CD14-positive monocyte (primary cell): ENCODE measurements around the gene KCNJ10. TPM values are rescaled to one million over a fixed set of nuclear protein-coding genes. Genes with fewer than 3 reads are reported as not detected.

Experiments used
- DNase-seq, 3 donors: peaks; one replicate each; pipeline ENCODE4 v3.0.0-alpha.2; 2011 to 2022
- H2AFZ ChIP-seq: 2 replicates; pipeline ENCODE4 v1.6.0; 2012; ENCODE audit warnings: mild to moderate bottlenecking, low read depth, low read length, inconsistent platforms; ENCODE audit not compliant: insufficient read depth, poor library complexity, severe bottlenecking
- H3K27ac ChIP-seq, 2 donors: 1 replicate in 1 of 2; 2 replicates in 1 of 2; pipeline ENCODE4 v1.5.1; 2012 to 2013; ENCODE audit warnings: low read length in 2 of 2, control low read depth in 1 of 2, inconsistent platforms in 1 of 2, low read depth in 1 of 2, mild to moderate bottlenecking in 1 of 2
- H3K27me3 ChIP-seq, 2 donors: one replicate each; pipeline versions ENCODE4 v1.6.0 to v1.6.1; 2011 to 2013; ENCODE audit warnings: low read length in 2 of 2; ENCODE audit not compliant: control insufficient read depth in 2 of 2, insufficient read depth in 2 of 2
- H3K36me3 ChIP-seq, 2 donors: replicated peaks in 1 of 2; 1 replicate in 1 of 2; 2 replicates in 1 of 2; pipeline versions ENCODE4 v1.5.1 to v1.6.1; 2012 to 2013; ENCODE audit warnings: low read length in 2 of 2, control low read depth in 1 of 2, inconsistent platforms in 1 of 2, mild to moderate bottlenecking in 1 of 2; ENCODE audit not compliant: insufficient read depth in 2 of 2, control insufficient read depth in 1 of 2
- H3K4me1 ChIP-seq, 2 donors: 1 replicate in 1 of 2; 2 replicates in 1 of 2; pipeline versions ENCODE4 v1.5.1 to v1.6.1; 2012 to 2013; ENCODE audit warnings: low read length in 2 of 2, control low read depth in 1 of 2, inconsistent platforms in 1 of 2, mild to moderate bottlenecking in 1 of 2, moderate library complexity in 1 of 2; ENCODE audit not compliant: insufficient read depth in 2 of 2, control insufficient read depth in 1 of 2
- H3K4me2 ChIP-seq: replicated peaks from 2 replicates; pipeline ENCODE3; 2012; ENCODE audit warnings: low read length, moderate library complexity, mild to moderate bottlenecking; ENCODE audit not compliant: poor library complexity, severe bottlenecking; ENCODE audit errors: extremely low read depth
- H3K4me3 ChIP-seq, 3 experiments: fragments of 200-600 bp in 1 of 3; sonication (generic) in 1 of 3; replicated peaks in 1 of 3; 1 replicate in 2 of 3; 2 replicates in 1 of 3; pipeline ENCODE4 v1.5.1; 2011 to 2013; ENCODE audit warnings: low read length in 3 of 3, mild to moderate bottlenecking in 3 of 3, control low read depth in 2 of 3, low read depth in 2 of 3, inconsistent platforms in 1 of 3, moderate library complexity in 1 of 3
- H3K79me2 ChIP-seq: 2 replicates; pipeline ENCODE4 v1.6.0; 2012; ENCODE audit warnings: mild to moderate bottlenecking, control low read depth, inconsistent platforms, low read length, moderate library complexity; ENCODE audit not compliant: insufficient read depth
- H3K9ac ChIP-seq: 2 replicates; pipeline ENCODE4 v1.6.0; 2017; ENCODE audit warnings: low read length, mild to moderate bottlenecking; ENCODE audit not compliant: insufficient read depth, poor library complexity, severe bottlenecking
- H3K9me3 ChIP-seq, 2 donors: replicated peaks in 1 of 2; 1 replicate in 1 of 2; 2 replicates in 1 of 2; pipeline versions ENCODE4 v1.5.1 to v1.6.1; 2012 to 2013; ENCODE audit warnings: low read length in 2 of 2, control low read depth in 1 of 2; ENCODE audit not compliant: control insufficient read depth in 1 of 2, insufficient read depth in 1 of 2
- H4K20me1 ChIP-seq: 2 replicates; pipeline ENCODE4 v1.6.0; 2012; ENCODE audit warnings: mild to moderate bottlenecking, low read length, control low read depth, moderate library complexity; ENCODE audit not compliant: insufficient read depth
- H3K27ac Mint-ChIP-seq, 7 donors: one replicate each; pipeline ENCODE4 v1.8.0; 2020; ENCODE audit warnings: mild to moderate bottlenecking in 7 of 7, mixed read lengths in 7 of 7, moderate library complexity in 6 of 7, inconsistent platforms in 2 of 7
- H3K27me3 Mint-ChIP-seq, 3 donors: one replicate each; pipeline ENCODE4 v1.8.0; 2021 to 2022; ENCODE audit warnings: low read depth in 3 of 3, mild to moderate bottlenecking in 3 of 3, mixed read lengths in 3 of 3, moderate library complexity in 3 of 3, inconsistent platforms in 1 of 3
- H3K36me3 Mint-ChIP-seq, 2 donors: one replicate each; pipeline ENCODE4 v1.8.0; 2020; ENCODE audit warnings: mixed read lengths in 2 of 2, inconsistent platforms in 1 of 2, mild to moderate bottlenecking in 1 of 2
- H3K4me1 Mint-ChIP-seq: one replicate; pipeline ENCODE4 v1.8.0; 2020; ENCODE audit warnings: mild to moderate bottlenecking, mixed read lengths
- H3K4me3 Mint-ChIP-seq, 2 donors: one replicate each; pipeline ENCODE4 v1.8.0; 2020; ENCODE audit warnings: mild to moderate bottlenecking in 2 of 2, mixed read lengths in 2 of 2, moderate library complexity in 1 of 2
- H3K9me3 Mint-ChIP-seq, 7 donors: one replicate each; pipeline ENCODE4 v1.8.0; 2020 to 2022; ENCODE audit warnings: mixed read lengths in 7 of 7, mild to moderate bottlenecking in 6 of 7, moderate library complexity in 6 of 7, inconsistent platforms in 2 of 7
- CTCF ChIP-seq: fragments of 200-600 bp; IDR thresholded peaks from one replicate; pipeline ENCODE4 v1.8.0; 2022; ENCODE audit warnings: antibody characterized with exemption, mild to moderate bottlenecking
- WGBS: methylation state at CpG from one replicate; pipeline ENCODE4 v1.1.5; 2013; ENCODE audit warnings: missing lambda C conversion rate; ENCODE audit not compliant: insufficient coverage; 5-methylcytosine and 5-hydroxymethylcytosine counted together
- intact Hi-C, 2 donors: fragments of 100-400 bp; cut with micrococcal nuclease; formaldehyde crosslinking; loops; one replicate each; pipeline versions ENCODE4 v1.15.0 to v1.15.1; 2023
- polyA plus RNA-seq, 3 donors: library from polyadenylated mRNA; depleted of rRNA in 1 of 3; unstranded in 2 of 3; stranded (reverse) in 1 of 3; fragments of 300-500 nt in 2 of 3; fragments of >200 nt in 1 of 3; fragmentation: Illumina TruSeq in 2 of 3; gene quantifications; 1 replicate in 2 of 3; 2 replicates in 1 of 3; pipeline ENCODE4 v1.2.3, GENCODE V29; 2012 to 2021

KCNJ10 gene
- polyA plus RNA-seq, 3 donors = 0.23 TPM; not detected in 2

GRCh38 chr1:159979257-159979656, 90.7 kb downstream of the KCNJ10 start:
- no peak overlapping the region for H3K27ac ChIP-seq
- intact Hi-C loops = no loop called here
- no peaks in the 10 kb centered on the region for H3K79me2 ChIP-seq
- H3K36me3 Mint-ChIP-seq = no peaks in the 10 kb centered on the region
- no peaks in the 10 kb centered on the region for H4K20me1 ChIP-seq
- no peaks in the 10 kb centered on the region for H3K4me1 ChIP-seq
- peaks cover 3% of the 10 kb centered on the region for H3K4me1 Mint-ChIP-seq
- H3K4me3 ChIP-seq = no peak overlapping the region
- no peaks in the 10 kb centered on the region for H3K9me3 ChIP-seq
- H3K27ac Mint-ChIP-seq = no peak overlapping the region
- H2AFZ ChIP-seq = no peak overlapping the region
- H3K9me3 Mint-ChIP-seq = no peaks in the 10 kb centered on the region
- no peak for DNase-seq
- H3K4me3 Mint-ChIP-seq = no peak overlapping the region
- H3K27me3 Mint-ChIP-seq = peaks cover 11 to 33% (median 20%) of the 10 kb centered on the region in 3 donors
- H3K9ac ChIP-seq = no peak overlapping the region
- no peak for TF ChIP-seq CTCF
- WGBS = no CpG with 5 or more reads among the region's 3 CpGs
- H3K27me3 ChIP-seq = peaks cover 9 to 19% of the 10 kb centered on the region in 2 donors
- no peak overlapping the region for H3K4me2 ChIP-seq
- H3K36me3 ChIP-seq = no peaks in the 10 kb centered on the region

GRCh38 chr1:159978107-159978398, 91.9 kb downstream of the KCNJ10 start:
- intact Hi-C loops = no loop called here
- Mint-ChIP-seq H3K36me3 (no peaks in the 10 kb centered on the region), H3K4me1 (peaks cover 3% of the 10 kb centered on the region), H3K27ac (no peak overlapping the region), H3K4me3 (peak overlapping the region in 1 of 2 donors; percentile 33), H3K27me3 (peaks cover 11 to 28% (median 17%) of the 10 kb centered on the region in 3 donors), H3K9me3 (no peaks in the 10 kb centered on the region)
- Histone ChIP-seq H3K36me3 (no peaks in the 10 kb centered on the region), H3K79me2 (no peaks in the 10 kb centered on the region), H3K27ac (no peak overlapping the region), H3K4me3 (no peak overlapping the region), H3K9me3 (no peaks in the 10 kb centered on the region), H3K9ac (no peak overlapping the region), H4K20me1 (no peaks in the 10 kb centered on the region), H3K4me2 (no peak overlapping the region), H2AFZ (no peak overlapping the region), H3K4me1 (no peaks in the 10 kb centered on the region), H3K27me3 (peaks cover 5 to 22% of the 10 kb centered on the region in 2 donors)
- TF ChIP-seq CTCF = no peak
- DNase-seq = no peak
- 100% methylated on average over 1 of the region's 2 CpGs for WGBS
